ENCODE measurements around the gene CHN2.

CHN2 gene

GRCh38 chr7:29214056-29214455 lies 19.5 kb downstream of the CHN2 start:
- Histone ChIP-seq H3K9ac (no peak overlapping the region), H3K27ac (no peak overlapping the region)

DNA sequence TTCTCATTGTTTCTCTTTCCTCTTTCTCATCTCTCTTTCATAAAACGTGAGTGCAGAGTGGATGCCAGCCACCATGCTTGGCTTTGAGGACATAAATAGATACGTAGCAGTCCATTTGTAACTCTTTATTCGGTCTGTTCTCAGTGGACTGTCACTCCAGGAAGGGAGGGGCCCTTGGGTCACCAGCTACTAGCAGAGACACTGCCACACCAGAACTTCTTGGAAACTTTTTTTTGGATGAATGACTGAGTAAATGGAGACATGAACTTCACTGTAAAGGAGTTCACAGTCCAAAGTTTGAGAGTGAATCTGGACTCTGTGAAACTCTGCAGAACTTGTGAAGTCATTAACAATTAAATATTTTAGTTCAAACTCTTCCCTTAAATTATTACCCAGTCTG lies 20.2 kb downstream of the CHN2 start:
- H3K9ac ChIP-seq, result no peak overlapping the region
- no peaks in the 10 kb centered on the region for H3K27me3 ChIP-seq (ENCODE audit: control insufficient read depth, insufficient read depth, low read length)
- H3K4me2 ChIP-seq (ENCODE audit: low read length), result no peak overlapping the region
- H3K9me3 ChIP-seq (ENCODE audit: control insufficient read depth, low read length), result no peaks in the 10 kb centered on the region
- no peak overlapping the region for H3K27ac ChIP-seq
- H3K4me3 ChIP-seq (ENCODE audit: low read depth, low read length), result no peak overlapping the region
- H3K4me1 ChIP-seq, result no peaks in the 10 kb centered on the region
- no peaks in the 10 kb centered on the region for H3K36me3 ChIP-seq (ENCODE audit: control insufficient read depth, insufficient read depth, low read length)
- no peaks in the 10 kb centered on the region for H3K79me2 ChIP-seq
- no peak for TF ChIP-seq CTCF (IDR thresholded peaks at IDR 0.05)
- no peak overlapping the region for H2AFZ ChIP-seq

More at GRCh38 chr7:29214056-29214455, 19.5 kb downstream of the CHN2 start:
- Histone ChIP-seq H3K36me3 (ENCODE audit: control insufficient read depth, insufficient read depth, low read length) (no peaks in the 10 kb centered on the region), H3K27me3 (ENCODE audit: control insufficient read depth, insufficient read depth, low read length) (no peaks in the 10 kb centered on the region), H3K4me2 (ENCODE audit: low read length) (no peak overlapping the region), H3K4me1 (no peaks in the 10 kb centered on the region), H3K4me3 (ENCODE audit: low read depth, low read length) (no peak overlapping the region), H3K79me2 (no peaks in the 10 kb centered on the region), H2AFZ (no peak overlapping the region), H3K9me3 (ENCODE audit: control insufficient read depth, low read length) (no peaks in the 10 kb centered on the region)
- TF ChIP-seq CTCF (IDR thresholded peaks at IDR 0.05), result no peak

- Histone ChIP-seq H3K4me3 (ENCODE audit: low read depth, low read length) (no peak overlapping the region), H3K27me3 (ENCODE audit: control insufficient read depth, insufficient read depth, low read length) (no peaks in the 10 kb centered on the region), H3K27ac (no peak overlapping the region), H3K9ac (no peak overlapping the region), H3K9me3 (ENCODE audit: control insufficient read depth, low read length) (no peaks in the 10 kb centered on the region), H2AFZ (no peak overlapping the region), H3K79me2 (no peaks in the 10 kb centered on the region), H3K4me1 (no peaks in the 10 kb centered on the region), H3K36me3 (ENCODE audit: control insufficient read depth, insufficient read depth, low read length) (no peaks in the 10 kb centered on the region), H3K4me2 (ENCODE audit: low read length) (no peak overlapping the region)
- TF ChIP-seq CTCF (IDR thresholded peaks at IDR 0.05), result no peak
These were observed 21.6 kb downstream of the CHN2 start for GRCh38 chr7:29216128-29216527.

DNA sequence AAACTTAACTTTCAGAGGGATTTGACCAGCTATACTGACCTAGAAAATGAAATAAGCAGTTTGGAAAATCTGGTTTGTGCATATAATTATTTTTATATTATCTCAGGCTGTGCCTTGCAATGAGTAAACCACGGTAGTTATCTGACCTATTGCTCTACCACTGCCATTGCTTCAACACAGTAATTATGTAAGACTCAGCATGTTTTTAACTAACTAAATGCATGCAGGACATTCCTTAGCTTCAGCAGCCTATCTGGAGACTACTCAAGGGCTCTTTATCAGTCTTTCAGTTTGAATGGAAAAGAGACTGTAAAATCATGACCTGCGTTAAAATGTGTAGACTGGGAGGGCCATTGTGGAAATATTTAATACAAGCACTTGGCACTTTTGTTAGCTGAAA lies 22.5 kb downstream of the CHN2 start:
- H3K9ac ChIP-seq, result no peak overlapping the region
- no peaks in the 10 kb centered on the region for H3K4me1 ChIP-seq
- no peaks in the 10 kb centered on the region for H3K79me2 ChIP-seq
- no peaks in the 10 kb centered on the region for H3K36me3 ChIP-seq (ENCODE audit: control insufficient read depth, insufficient read depth, low read length)
- no peak overlapping the region for H2AFZ ChIP-seq
- no peak for TF ChIP-seq CTCF (IDR thresholded peaks at IDR 0.05)
- H3K27ac ChIP-seq, result no peak overlapping the region
- no peaks in the 10 kb centered on the region for H3K27me3 ChIP-seq (ENCODE audit: control insufficient read depth, insufficient read depth, low read length)
- no peaks in the 10 kb centered on the region for H3K9me3 ChIP-seq (ENCODE audit: control insufficient read depth, low read length)
- no peak overlapping the region for H3K4me2 ChIP-seq (ENCODE audit: low read length)
- no peak overlapping the region for H3K4me3 ChIP-seq (ENCODE audit: low read depth, low read length)

GRCh38 chr7:29224726-29225125 lies 30.2 kb downstream of the CHN2 start:
- no peak overlapping the region for H3K27ac ChIP-seq
- H3K4me1 ChIP-seq, result no peaks in the 10 kb centered on the region
- H3K27me3 ChIP-seq (ENCODE audit: control insufficient read depth, insufficient read depth, low read length), result no peaks in the 10 kb centered on the region
- no peak overlapping the region for H2AFZ ChIP-seq
- no peak overlapping the region for H3K9ac ChIP-seq
- no peak for TF ChIP-seq CTCF (IDR thresholded peaks at IDR 0.05)
- H3K79me2 ChIP-seq, result no peaks in the 10 kb centered on the region
- H3K4me2 ChIP-seq (ENCODE audit: low read length), result no peak overlapping the region
- no peaks in the 10 kb centered on the region for H3K9me3 ChIP-seq (ENCODE audit: control insufficient read depth, low read length)
- H3K4me3 ChIP-seq (ENCODE audit: low read depth, low read length), result no peak overlapping the region
- no peaks in the 10 kb centered on the region for H3K36me3 ChIP-seq (ENCODE audit: control insufficient read depth, insufficient read depth, low read length)

All from parathyroid adenoma (tissue), 2 donors.